ENCODE data around the gene PLPP4.

PLPP4 gene

DNA sequence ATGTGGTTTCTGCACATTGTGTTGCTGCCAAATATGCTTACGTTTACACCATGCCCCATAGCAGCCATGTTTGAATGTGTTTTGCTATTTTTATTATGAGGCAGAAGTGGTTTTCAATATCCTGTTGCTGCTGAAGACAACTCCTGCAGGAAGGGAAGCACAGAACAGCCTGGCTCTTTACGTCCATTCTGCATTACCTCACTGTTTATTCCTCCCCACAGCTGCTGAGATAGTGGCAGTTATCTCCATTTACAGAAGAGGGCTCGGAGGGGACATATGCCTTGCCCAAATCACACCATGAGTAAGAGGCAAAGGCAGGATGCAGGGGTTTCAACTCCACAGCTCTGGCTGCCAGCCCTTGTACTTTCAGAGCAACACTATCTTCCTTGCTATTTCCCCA, 35.3 kb downstream of the PLPP4 start:
- Histone ChIP-seq H3K4me2 (ENCODE audit: low read length) (no peak overlapping the region), H3K79me2 (ENCODE audit: control insufficient read depth, low read length) (no peaks in the 10 kb centered on the region), H3K4me1 (ENCODE audit: control insufficient read depth, low read length) (no peaks in the 10 kb centered on the region), H3K4me3 (ENCODE audit: low read length) (no peak overlapping the region), H3F3A (ENCODE audit: control insufficient read depth, insufficient read depth) (no peaks in the 10 kb centered on the region), H3K36me3 (ENCODE audit: control insufficient read depth, low read length) (no peaks in the 10 kb centered on the region), H3K9me2 (replicated peaks; ENCODE audit: control insufficient read depth, low read length) (no peaks in the 10 kb centered on the region), H3K9me3 (ENCODE audit: control insufficient read depth, insufficient read depth, low read length) (no peaks in the 10 kb centered on the region), H3K27me3 (ENCODE audit: control insufficient read depth, low read length) (no peaks in the 10 kb centered on the region; the same call in 1 of the 2 replicates), H4K20me1 (ENCODE audit: control insufficient read depth, insufficient read depth, low read depth, low read length) (no peaks in the 10 kb centered on the region), H3K27ac (ENCODE audit: low read depth, low read length) (no peak overlapping the region)
- TF ChIP-seq EZH2phosphoT487 (IDR thresholded peaks at IDR 0.05; ENCODE audit: borderline replicate concordance, low read length) = no peak

DNA sequence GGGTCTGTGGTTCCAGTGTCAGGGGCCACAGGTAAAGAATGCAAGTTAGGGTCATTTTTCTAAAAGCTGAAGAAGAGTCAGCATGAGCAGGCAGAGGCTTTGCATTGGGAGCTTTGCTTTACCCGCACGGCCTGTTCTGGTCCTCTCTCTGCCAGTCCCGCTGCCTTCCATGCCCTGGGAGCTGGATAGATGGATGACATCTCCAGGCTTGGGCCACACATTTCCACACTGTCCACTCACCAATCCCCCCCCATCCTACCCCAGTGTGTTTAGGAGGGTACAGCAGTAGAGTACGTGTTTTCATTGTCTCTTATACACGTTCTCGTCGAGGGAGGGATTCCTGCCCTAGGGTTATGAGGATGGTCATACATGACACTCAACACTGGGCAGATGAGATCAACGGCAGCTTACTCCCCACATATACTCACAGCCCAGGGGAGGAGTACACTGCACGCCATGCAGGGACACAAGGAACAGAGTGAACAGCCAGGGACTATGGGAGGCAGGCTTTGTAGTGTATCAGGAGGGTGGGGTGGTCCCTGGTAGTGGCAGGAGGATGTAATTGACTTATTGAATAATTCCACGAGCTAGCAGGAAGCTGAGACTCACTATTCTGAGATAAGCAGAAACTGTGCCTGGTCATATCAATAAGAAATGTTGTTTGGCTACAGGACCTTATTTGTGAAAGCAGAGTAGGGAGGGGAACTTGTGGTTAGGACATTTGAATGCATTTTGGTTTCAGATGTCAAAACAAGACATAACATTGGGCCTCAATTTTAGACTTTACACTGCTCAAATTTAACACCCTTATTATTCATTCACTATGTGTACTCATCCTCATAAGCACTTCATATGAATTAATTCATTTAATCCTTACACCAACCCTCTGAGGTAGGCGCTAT, 36.6 kb downstream of the PLPP4 start:
- Histone ChIP-seq H3K4me3 (ENCODE audit: low read length) (no peak overlapping the region), H3K4me1 (ENCODE audit: control insufficient read depth, low read length) (no peaks in the 10 kb centered on the region), H3K9me3 (ENCODE audit: control insufficient read depth, insufficient read depth, low read length) (no peaks in the 10 kb centered on the region), H3K27me3 (ENCODE audit: control insufficient read depth, low read length) (no peaks in the 10 kb centered on the region; the same call in 1 of the 2 replicates), H3K9me2 (replicated peaks; ENCODE audit: control insufficient read depth, low read length) (no peaks in the 10 kb centered on the region), H3K4me2 (ENCODE audit: low read length) (no peak overlapping the region), H4K20me1 (ENCODE audit: control insufficient read depth, insufficient read depth, low read depth, low read length) (no peaks in the 10 kb centered on the region), H3K79me2 (ENCODE audit: control insufficient read depth, low read length) (no peaks in the 10 kb centered on the region), H3K36me3 (ENCODE audit: control insufficient read depth, low read length) (no peaks in the 10 kb centered on the region), H3F3A (ENCODE audit: control insufficient read depth, insufficient read depth) (no peaks in the 10 kb centered on the region), H3K27ac (ENCODE audit: low read depth, low read length) (no peak overlapping the region)
- TF ChIP-seq, protein P1, sequence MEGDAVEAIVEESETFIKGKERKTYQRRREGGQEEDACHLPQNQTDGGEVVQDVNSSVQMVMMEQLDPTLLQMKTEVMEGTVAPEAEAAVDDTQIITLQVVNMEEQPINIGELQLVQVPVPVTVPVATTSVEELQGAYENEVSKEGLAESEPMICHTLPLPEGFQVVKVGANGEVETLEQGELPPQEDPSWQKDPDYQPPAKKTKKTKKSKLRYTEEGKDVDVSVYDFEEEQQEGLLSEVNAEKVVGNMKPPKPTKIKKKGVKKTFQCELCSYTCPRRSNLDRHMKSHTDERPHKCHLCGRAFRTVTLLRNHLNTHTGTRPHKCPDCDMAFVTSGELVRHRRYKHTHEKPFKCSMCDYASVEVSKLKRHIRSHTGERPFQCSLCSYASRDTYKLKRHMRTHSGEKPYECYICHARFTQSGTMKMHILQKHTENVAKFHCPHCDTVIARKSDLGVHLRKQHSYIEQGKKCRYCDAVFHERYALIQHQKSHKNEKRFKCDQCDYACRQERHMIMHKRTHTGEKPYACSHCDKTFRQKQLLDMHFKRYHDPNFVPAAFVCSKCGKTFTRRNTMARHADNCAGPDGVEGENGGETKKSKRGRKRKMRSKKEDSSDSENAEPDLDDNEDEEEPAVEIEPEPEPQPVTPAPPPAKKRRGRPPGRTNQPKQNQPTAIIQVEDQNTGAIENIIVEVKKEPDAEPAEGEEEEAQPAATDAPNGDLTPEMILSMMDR (IDR thresholded peaks at IDR 0.05; ENCODE audit: low read depth, low read length, poor library complexity, severe bottlenecking) = no peak
- TF ChIP-seq EZH2phosphoT487 (IDR thresholded peaks at IDR 0.05; ENCODE audit: borderline replicate concordance, low read length) = no peak

DNA sequence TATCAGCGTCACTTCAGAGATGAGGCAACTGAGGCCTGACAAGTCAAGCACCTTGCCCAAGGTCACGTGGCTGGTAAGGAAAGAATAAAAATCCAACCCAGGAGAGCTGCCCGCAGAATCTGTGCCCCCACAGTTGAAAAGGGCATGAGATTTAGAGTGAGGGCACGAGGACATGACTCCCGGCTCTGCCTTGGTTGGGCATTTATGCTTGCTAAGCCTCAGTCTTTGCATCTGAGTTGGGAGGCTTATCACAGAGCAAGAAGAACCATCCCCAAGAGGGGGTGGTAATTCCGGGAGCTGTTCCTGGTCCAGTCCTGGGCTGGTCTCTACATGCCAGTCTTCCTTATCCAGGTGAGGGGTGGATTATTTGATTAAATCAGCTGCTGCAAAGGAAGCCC, 37.3 kb downstream of the PLPP4 start:
- no peaks in the 10 kb centered on the region; the same call in 1 of the 2 replicates for H3K27me3 ChIP-seq (ENCODE audit: control insufficient read depth, low read length)
- no peaks in the 10 kb centered on the region for H3K9me2 ChIP-seq (replicated peaks; ENCODE audit: control insufficient read depth, low read length)
- H3K36me3 ChIP-seq (ENCODE audit: control insufficient read depth, low read length) = no peaks in the 10 kb centered on the region
- no peaks in the 10 kb centered on the region for H3K9me3 ChIP-seq (ENCODE audit: control insufficient read depth, insufficient read depth, low read length)
- no peaks in the 10 kb centered on the region for H3K4me1 ChIP-seq (ENCODE audit: control insufficient read depth, low read length)
- H4K20me1 ChIP-seq (ENCODE audit: control insufficient read depth, insufficient read depth, low read depth, low read length) = no peaks in the 10 kb centered on the region
- H3F3A ChIP-seq (ENCODE audit: control insufficient read depth, insufficient read depth) = no peaks in the 10 kb centered on the region
- H3K79me2 ChIP-seq (ENCODE audit: control insufficient read depth, low read length) = no peaks in the 10 kb centered on the region
- H3K4me3 ChIP-seq (ENCODE audit: low read length) = no peak overlapping the region
- no peak overlapping the region for H3K27ac ChIP-seq (ENCODE audit: low read depth, low read length)
- TF ChIP-seq, protein P1 (IDR thresholded peaks at IDR 0.05; ENCODE audit: low read depth, low read length, poor library complexity, severe bottlenecking) = no peak
- no peak for TF ChIP-seq EZH2phosphoT487 (IDR thresholded peaks at IDR 0.05; ENCODE audit: borderline replicate concordance, low read length)
- H3K4me2 ChIP-seq (ENCODE audit: low read length) = no peak overlapping the region
